DMS79 (cell line): Measurements from ENCODE around the gene ADRA2B.
"Not testable (repeated sequence)": the region's sequence is repeated elsewhere in the genome, so short reads cannot be mapped to it uniquely, and the experiment has no call there.

Source experiments
- DNase-seq: peaks from one replicate; lab custom pipeline; 2025; lab: John Stamatoyannopoulos, UW

ADRA2B gene

GRCh38 chr2:96089356-96090195 lies 26.8 kb downstream of the ADRA2B start:
- peak; percentile 34 for DNase-seq

- DNase-seq = peak; percentile 95
Measured at GRCh38 chr2:96088340-96089335, 27.7 kb downstream of the ADRA2B start.

GRCh38 chr2:96087130-96087529 lies 29.2 kb downstream of the ADRA2B start:
- no peak for DNase-seq

- DNase-seq = no peak
Measured at GRCh38 chr2:96085541-96086355, 30.6 kb downstream of the ADRA2B start.

GRCh38 chr2:96084858-96085518 lies 31.4 kb downstream of the ADRA2B start:
- not testable (repeated sequence) for DNase-seq

GRCh38 chr2:96083989-96084857 lies 32.1 kb downstream of the ADRA2B start:
- no peak for DNase-seq

GRCh38 chr2:96083064-96083939 lies 33.1 kb downstream of the ADRA2B start:
- DNase-seq = no peak

GRCh38 chr2:96082211-96083063 lies 33.9 kb downstream of the ADRA2B start:
- DNase-seq = no peak

- DNase-seq = no peak
Measured at GRCh38 chr2:96081042-96081441, 35.3 kb downstream of the ADRA2B start.

- no peak for DNase-seq
Measured at GRCh38 chr2:96075199-96075771, 41.1 kb downstream of the ADRA2B start.

- no peak for DNase-seq
Measured at GRCh38 chr2:96074156-96074555, 42.2 kb downstream of the ADRA2B start.

GRCh38 chr2:96073170-96073775 lies 43.1 kb downstream of the ADRA2B start:
- no peak for DNase-seq

GRCh38 chr2:96072746-96073145 lies 43.6 kb downstream of the ADRA2B start:
- DNase-seq = no peak

- DNase-seq = not testable (repeated sequence)
Measured at GRCh38 chr2:96071977-96072491, 44.3 kb downstream of the ADRA2B start.

- not testable (repeated sequence) for DNase-seq
Measured at GRCh38 chr2:96071087-96071976, 45.0 kb downstream of the ADRA2B start.

- DNase-seq = not testable (repeated sequence)
Measured at GRCh38 chr2:96070351-96070750, 46.0 kb downstream of the ADRA2B start.
